ENCODE results near the gene HSPA5. TPM values are rescaled to one million over a fixed set of nuclear protein-coding genes. Genes with fewer than 3 reads are reported as not detected.
"Not testable (repeated sequence)": the region's sequence is repeated elsewhere in the genome, so short reads cannot be mapped to it uniquely, and the experiment has no call there.

HSPA5 gene
- total RNA-seq, 1 donor = 128 TPM

DNA sequence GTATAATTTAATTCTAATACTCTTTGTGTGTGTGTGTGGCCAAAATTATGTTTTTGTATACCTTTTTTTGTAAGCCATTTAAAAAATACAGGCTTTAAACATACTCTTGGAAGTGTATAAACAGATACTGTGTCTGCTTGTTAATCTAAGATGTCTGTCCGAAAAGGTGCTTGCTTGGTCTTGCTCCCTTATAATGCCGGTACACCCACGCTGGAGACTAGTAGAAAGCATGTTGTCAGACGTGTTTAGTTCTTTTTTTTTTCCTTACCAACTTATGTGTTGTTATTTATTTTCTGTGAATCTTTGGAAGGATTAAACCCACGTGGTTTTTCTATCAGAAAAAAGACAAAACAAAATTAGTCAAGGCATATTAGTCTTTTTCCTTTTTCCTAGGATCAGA lies 29.9 kb upstream of the HSPA5 start:
- H3K4me3 ChIP-seq (ENCODE audit: low read depth, low read length) = no peak overlapping the region
- TF ChIP-seq, protein P1, sequence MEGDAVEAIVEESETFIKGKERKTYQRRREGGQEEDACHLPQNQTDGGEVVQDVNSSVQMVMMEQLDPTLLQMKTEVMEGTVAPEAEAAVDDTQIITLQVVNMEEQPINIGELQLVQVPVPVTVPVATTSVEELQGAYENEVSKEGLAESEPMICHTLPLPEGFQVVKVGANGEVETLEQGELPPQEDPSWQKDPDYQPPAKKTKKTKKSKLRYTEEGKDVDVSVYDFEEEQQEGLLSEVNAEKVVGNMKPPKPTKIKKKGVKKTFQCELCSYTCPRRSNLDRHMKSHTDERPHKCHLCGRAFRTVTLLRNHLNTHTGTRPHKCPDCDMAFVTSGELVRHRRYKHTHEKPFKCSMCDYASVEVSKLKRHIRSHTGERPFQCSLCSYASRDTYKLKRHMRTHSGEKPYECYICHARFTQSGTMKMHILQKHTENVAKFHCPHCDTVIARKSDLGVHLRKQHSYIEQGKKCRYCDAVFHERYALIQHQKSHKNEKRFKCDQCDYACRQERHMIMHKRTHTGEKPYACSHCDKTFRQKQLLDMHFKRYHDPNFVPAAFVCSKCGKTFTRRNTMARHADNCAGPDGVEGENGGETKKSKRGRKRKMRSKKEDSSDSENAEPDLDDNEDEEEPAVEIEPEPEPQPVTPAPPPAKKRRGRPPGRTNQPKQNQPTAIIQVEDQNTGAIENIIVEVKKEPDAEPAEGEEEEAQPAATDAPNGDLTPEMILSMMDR (IDR thresholded peaks at IDR 0.05; ENCODE audit: insufficient read depth, low read length) = no peak
- DNase-seq (ENCODE audit: low read depth) = no peak

DNA sequence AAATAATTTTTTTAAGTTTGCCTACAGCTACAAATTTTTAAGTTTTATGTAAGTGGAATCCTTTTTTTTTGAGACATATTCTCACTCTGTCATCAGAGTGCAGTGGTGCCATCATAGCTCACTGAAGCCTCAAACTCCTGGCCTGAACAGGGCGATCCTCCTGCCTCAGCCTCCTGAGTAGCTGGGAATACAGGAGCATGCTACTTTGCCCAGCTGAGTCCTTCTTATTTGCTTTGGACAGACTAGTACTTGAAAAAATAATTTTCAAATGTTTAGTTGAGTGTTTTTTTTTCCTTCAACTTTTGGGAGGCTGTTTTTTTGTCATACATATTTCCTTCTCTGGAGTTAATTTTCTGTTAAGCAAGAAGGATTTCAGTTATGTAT lies 27.9 kb upstream of the HSPA5 start:
- TF ChIP-seq, protein P1 (IDR thresholded peaks at IDR 0.05; ENCODE audit: insufficient read depth, low read length) = no peak

DNA sequence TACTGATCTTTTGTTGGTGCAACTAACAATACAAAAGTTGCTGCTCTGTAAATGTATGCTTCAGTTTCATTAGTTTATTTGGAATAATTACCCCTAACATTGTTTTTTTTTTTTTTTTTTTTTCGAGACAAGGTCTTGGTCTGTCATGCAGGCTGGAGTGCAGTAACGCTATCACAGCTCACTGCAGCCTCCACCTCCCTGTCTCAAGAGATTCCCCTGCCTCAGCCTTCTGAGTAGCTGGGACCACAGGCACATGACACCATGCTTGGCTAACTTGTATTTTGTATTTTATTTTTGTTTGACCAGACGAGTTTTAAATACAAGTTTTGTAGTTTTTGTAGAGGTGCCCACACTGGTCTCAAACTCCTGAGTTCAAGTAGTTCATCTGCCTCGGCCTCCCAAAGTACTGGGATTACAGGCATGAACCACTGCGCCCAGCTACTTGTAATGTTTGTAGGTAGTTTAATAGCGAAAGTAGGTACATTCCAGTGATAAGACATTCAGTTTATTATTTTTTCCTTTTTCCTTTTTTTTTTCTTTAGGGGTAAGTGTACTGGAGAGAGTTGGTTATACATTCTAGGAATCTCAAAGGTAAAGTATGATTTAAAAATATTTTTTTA lies 27.4 kb upstream of the HSPA5 start:
- no peak overlapping the region for H3K4me3 ChIP-seq (ENCODE audit: low read depth, low read length)
- TF ChIP-seq, protein P1 (IDR thresholded peaks at IDR 0.05; ENCODE audit: insufficient read depth, low read length) = no peak
- no peak for DNase-seq (ENCODE audit: low read depth)

More for the DNA sequence above, 27.9 kb upstream of the HSPA5 start:
- no peak overlapping the region for H3K4me3 ChIP-seq (ENCODE audit: low read depth, low read length)
- no peak for DNase-seq (ENCODE audit: low read depth)

DNA sequence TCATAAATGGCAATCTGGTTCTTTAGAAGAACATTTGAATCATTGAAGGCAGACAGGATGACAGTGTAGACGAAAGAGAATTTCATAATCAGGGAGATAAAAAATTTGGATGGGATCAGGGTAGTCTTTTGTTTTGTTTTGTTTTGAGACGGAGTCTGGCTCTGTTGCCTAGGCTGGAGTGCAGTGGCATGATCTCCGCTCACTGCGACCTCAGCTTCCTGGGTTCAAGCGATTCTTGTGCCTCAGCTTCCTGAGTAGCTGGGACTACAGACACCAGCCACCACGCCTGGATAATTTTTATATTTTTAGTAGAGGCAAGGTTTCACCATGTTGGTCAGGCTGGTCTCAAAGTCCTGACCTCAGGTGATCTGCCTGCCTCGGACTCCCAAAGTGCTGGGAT lies 22.9 kb upstream of the HSPA5 start:
- DNase-seq (ENCODE audit: low read depth); H3K4me3 ChIP-seq (ENCODE audit: low read depth, low read length): not testable (repeated sequence)

DNA sequence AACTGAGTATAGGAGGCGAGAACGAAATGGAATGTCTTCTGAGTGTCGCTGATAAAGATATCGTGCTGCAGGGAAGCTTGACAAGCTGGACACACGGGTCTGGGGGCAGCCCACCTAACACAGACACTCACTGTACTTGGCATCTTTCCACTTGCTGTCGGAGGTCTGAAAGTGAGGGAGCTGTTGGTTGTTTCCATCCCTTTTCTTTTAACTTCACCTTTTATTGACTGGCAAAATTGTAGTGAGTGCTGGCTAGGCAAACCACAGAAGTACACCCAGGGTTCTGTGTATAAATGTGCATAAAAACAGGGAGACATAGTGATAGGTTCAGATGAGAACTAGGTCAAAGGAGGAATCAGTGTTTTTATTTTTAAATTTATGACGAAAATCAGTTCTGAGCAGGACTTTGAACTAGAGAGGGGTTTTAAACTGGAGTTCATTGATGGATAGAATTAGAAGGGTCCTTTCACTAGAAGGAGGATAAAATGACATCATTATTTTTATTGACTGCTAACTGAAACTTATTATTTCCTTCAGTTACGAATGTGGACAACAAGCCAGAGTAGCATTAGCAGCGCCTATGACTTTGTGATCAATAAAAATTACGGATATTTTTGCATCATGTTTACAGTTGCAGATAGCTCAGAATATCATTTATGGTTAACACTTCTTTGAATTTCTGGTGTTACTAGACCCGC lies 21.3 kb upstream of the HSPA5 start:
- DNase-seq (ENCODE audit: low read depth) = no peak
- H3K4me3 ChIP-seq (ENCODE audit: low read depth, low read length) = peak overlapping the region; percentile 95
- TF ChIP-seq, protein P1 (IDR thresholded peaks at IDR 0.05; ENCODE audit: insufficient read depth, low read length) = no peak

DNA sequence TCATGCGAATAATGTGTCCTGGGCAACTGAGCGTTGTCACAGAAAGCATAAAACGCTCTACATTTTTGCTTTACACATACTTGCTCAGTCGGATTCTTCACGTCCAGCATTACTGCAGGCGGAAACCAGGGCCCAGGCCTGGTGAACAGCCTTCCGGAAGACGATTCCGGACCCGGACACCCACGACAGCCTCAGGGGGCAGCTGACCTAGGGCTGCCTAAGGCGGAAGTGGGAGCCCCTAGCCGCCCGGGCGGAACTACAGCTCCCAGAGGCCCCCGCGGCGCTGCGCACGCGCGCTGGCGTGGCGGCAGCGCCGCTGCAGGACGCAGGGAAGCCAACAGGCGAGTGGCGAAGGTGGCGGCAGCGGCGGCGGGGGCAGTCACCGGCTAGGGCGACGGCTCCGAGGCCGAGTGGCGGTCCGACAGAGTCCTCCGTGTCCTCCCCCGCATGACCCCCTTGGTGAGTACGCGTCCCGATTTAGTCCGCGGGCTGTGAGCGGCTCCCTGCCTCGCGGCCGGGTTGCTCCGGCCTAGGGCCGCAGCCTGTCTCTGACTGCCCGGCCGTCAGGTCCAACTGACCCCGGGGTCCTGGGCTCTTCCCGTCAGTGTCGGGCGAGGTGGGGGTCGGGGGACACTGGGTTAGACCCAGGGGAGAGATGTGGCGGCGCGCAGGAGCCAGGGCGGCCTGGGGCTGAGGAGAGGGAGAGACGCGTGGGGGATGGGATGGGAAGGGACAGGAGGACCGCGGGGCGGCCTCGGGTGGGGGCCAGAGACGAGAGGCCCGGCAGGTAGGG lies 20.6 kb upstream of the HSPA5 start, which contains the start of gene GAPVD1:
TSS of gene GAPVD1 (plus strand) at position 326 of the 793 bp plus-strand sequence. CDS start 37,096 bp downstream, outside the sequence.
- TF ChIP-seq, protein P1 (IDR thresholded peaks at IDR 0.05; ENCODE audit: insufficient read depth, low read length) = peak; percentile 26
- H3K4me3 ChIP-seq (ENCODE audit: low read depth, low read length) = peak within 1 kb of the TSS; percentile 95
- DNase-seq (ENCODE audit: low read depth) = peak; percentile 77

DNA sequence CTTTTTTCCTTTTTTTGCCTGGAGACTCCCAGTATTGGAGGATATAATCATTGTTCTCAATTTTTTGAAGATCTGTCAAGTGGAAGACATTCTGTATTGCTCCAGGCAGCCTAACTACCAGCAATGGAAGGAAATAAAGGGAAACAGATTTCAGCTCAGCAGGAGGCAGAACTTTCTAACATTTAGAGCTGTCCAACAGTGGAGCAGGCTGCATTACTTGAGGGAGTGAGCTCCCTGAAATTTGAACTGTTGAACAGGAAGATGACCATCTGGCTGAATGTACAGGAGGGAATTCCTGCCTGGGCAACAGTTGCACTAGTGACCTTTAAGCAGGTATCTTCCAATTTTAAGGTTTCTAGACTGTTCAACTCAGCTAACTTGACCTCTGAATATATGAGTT lies 19.4 kb upstream of the HSPA5 start:
- DNase-seq (ENCODE audit: low read depth) = no peak
- no peak overlapping the region for H3K4me3 ChIP-seq (ENCODE audit: low read depth, low read length)
- TF ChIP-seq, protein P1 (IDR thresholded peaks at IDR 0.05; ENCODE audit: insufficient read depth, low read length) = no peak

Data from fibroblast of the aortic adventitia (primary cell).